NT2/D1 (cell line): ENCODE measurements around the gene RBM47.

ENCODE experiments used
- YY1 ChIP-seq: IDR thresholded peaks from 2 replicates; pipeline ENCODE4 v1.6.1; 2011; ENCODE audit not compliant: insufficient read length, insufficient read depth
- ZNF274 ChIP-seq: IDR thresholded peaks from 2 replicates; pipeline ENCODE4 v1.6.1; 2011; ENCODE audit warnings: mild to moderate bottlenecking, low read depth, low read length

- TF ChIP-seq ZNF274 (no peak), YY1 (no peak)
These were observed 16.8 kb downstream of the RBM47 start for GRCh38 chr4:40612831-40613230.
